ENCODE measurements around the gene PRKN. TPM values are rescaled to one million over a fixed set of nuclear protein-coding genes. Genes with fewer than 3 reads are reported as not detected.

PRKN gene
- total RNA-seq, 1 experiment from 2014 or later: 2.0 TPM

DNA sequence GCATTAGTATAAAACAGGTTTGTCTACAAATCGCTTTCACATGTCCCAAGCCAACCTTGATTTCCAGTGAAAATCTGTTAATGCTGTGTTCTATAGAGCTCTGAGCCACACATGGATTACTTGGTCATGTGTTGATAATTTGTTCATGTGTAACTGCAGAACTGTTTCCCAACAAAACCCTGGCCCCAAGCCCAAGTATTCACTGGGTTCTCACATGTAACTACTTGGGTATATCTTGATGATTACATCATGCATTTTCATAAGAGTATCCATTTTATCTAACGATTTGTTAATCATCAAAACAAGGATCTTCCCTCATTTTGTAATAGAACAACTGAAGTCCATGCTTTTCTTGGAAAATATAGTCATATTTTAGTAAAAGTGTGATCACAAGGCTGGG lies 657.6 kb downstream of the PRKN start:
- no peaks in the 10 kb centered on the region for H3K79me1 ChIP-seq (ENCODE audit: insufficient read depth, low read depth, low read length, poor library complexity, severe bottlenecking)
- WGBS (ENCODE audit: extremely low coverage, insufficient read length, low lambda C conversion rate): no CpG with 5 or more reads among the region's 2 CpGs

More for the DNA sequence above, 657.6 kb downstream of the PRKN start:
- Histone ChIP-seq H3K23me2 (ENCODE audit: insufficient read length, low read depth, low read length, poor library complexity, severe bottlenecking) (no peaks in the 10 kb centered on the region), H3T11ph (ENCODE audit: low read length) (no peak overlapping the region), H2AK5ac (ENCODE audit: insufficient read length, low read length) (no peak overlapping the region), H3K27ac (ENCODE audit: insufficient read length, low read depth, low read length) (no peak overlapping the region), H3K4me1 (ENCODE audit: insufficient read depth, low read length) (no peaks in the 10 kb centered on the region), H3K18ac (ENCODE audit: insufficient read length, low read depth, low read length) (no peak overlapping the region), H2BK20ac (ENCODE audit: low read depth, low read length, poor library complexity, severe bottlenecking) (no peak overlapping the region), H3K9me3 (ENCODE audit: control insufficient read depth, low read depth, low read length) (no peaks in the 10 kb centered on the region), H4K8ac (replicated peaks; ENCODE audit: insufficient read length, low read depth, low read length) (no peak overlapping the region), H2BK12ac (ENCODE audit: insufficient read length, low read depth, low read length) (no peak overlapping the region), H3K4ac (ENCODE audit: low read depth, low read length) (no peak overlapping the region), H3K4me2 (ENCODE audit: insufficient read depth, insufficient read length, low read length) (no peak overlapping the region), H2BK5ac (ENCODE audit: insufficient read length, low read length) (no peak overlapping the region), H3K56ac (ENCODE audit: insufficient read length, low read depth, low read length) (no peak overlapping the region), H4K5ac (ENCODE audit: insufficient read length, low read depth, low read length) (no peak overlapping the region), H4K20me1 (ENCODE audit: control insufficient read depth, insufficient read depth, insufficient read length) (no peaks in the 10 kb centered on the region), H3K14ac (ENCODE audit: insufficient read depth, low read length) (no peak overlapping the region), H2BK15ac (ENCODE audit: low read depth, low read length) (no peak overlapping the region), H3K27me3 (ENCODE audit: insufficient read depth, low read length) (no peaks in the 10 kb centered on the region), H2AFZ (ENCODE audit: low read length) (no peak overlapping the region), H3K9ac (ENCODE audit: extremely low read depth, insufficient read length, low read length) (no peak overlapping the region), H4K91ac (ENCODE audit: insufficient read length, low read depth, low read length) (no peak overlapping the region), H3K79me2 (ENCODE audit: insufficient read depth, low read length) (no peaks in the 10 kb centered on the region), H2BK120ac (ENCODE audit: low read depth, low read length, poor library complexity, severe bottlenecking) (no peak overlapping the region), H3K23ac (ENCODE audit: insufficient read length, low read depth, low read length) (no peak overlapping the region)
- Mint-ChIP-seq H3K4me1 (no peaks in the 10 kb centered on the region; a peak in 1 of 4 replicates), H3K27ac (no peak overlapping the region), H3K4me3 (no peak overlapping the region), H3K27me3 (ENCODE audit: low read depth) (no peaks in the 10 kb centered on the region), H3K36me3 (ENCODE audit: insufficient read depth in 1 of 3, low read depth in 3 of 3) (peaks cover 0 to 3% (median 0%) of the 10 kb centered on the region in 3 experiments; a peak in 1 of 7 replicates), H3K9me3 (peaks cover 3 to 6% of the 10 kb centered on the region in 2 experiments; a peak in 4 of 5 replicates)
- no peak for DNase-seq
- TF ChIP-seq, protein P1, sequence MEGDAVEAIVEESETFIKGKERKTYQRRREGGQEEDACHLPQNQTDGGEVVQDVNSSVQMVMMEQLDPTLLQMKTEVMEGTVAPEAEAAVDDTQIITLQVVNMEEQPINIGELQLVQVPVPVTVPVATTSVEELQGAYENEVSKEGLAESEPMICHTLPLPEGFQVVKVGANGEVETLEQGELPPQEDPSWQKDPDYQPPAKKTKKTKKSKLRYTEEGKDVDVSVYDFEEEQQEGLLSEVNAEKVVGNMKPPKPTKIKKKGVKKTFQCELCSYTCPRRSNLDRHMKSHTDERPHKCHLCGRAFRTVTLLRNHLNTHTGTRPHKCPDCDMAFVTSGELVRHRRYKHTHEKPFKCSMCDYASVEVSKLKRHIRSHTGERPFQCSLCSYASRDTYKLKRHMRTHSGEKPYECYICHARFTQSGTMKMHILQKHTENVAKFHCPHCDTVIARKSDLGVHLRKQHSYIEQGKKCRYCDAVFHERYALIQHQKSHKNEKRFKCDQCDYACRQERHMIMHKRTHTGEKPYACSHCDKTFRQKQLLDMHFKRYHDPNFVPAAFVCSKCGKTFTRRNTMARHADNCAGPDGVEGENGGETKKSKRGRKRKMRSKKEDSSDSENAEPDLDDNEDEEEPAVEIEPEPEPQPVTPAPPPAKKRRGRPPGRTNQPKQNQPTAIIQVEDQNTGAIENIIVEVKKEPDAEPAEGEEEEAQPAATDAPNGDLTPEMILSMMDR (conservative IDR thresholded peaks at IDR 0.05): no peak
